Epidermal melanocyte (primary cell): ENCODE results near the gene TSPAN2.
A peak's percentile ranks its signal among the peaks of the same experiment; 100 is the strongest.

Experiments
- DNase-seq: peaks from one replicate; pipeline ENCODE4 v3.0.0; 2011; ENCODE audit warnings: low spot score; ENCODE audit not compliant: insufficient read length

Gene TSPAN2

DNA sequence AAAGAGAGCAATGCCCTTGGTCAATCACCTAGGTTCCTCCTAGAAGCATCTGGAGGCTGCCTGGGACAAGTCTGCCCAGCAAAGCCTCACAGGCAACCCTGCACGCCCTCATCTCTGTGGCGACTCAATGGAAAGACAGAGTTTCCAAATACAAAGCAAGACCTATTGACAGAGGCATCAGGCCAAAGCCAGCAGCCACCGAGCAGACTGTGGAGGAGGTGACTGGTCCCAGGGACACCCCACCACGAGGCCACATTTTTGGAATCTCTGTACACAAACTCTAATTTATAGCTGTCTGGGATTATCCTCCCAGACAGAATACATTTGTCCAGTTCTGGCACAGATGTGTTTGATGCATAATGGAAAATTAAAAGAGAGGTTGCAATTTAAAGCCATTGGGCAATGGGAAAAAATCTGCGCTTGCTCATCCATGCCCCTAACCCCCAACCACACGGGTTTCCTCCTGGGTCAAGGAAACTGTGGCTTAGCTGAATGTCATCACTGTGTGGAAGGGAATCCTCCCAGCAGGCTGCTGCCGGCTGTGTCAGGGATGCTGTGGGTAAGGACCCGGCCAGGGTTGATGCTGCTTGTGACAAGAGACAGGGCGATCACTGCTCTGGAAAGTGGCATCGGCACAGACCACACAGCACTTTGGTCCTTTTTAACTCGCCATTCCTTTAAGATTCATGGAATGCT, 14.3 kb downstream of the TSPAN2 start:
- DNase-seq: no peak

DNA sequence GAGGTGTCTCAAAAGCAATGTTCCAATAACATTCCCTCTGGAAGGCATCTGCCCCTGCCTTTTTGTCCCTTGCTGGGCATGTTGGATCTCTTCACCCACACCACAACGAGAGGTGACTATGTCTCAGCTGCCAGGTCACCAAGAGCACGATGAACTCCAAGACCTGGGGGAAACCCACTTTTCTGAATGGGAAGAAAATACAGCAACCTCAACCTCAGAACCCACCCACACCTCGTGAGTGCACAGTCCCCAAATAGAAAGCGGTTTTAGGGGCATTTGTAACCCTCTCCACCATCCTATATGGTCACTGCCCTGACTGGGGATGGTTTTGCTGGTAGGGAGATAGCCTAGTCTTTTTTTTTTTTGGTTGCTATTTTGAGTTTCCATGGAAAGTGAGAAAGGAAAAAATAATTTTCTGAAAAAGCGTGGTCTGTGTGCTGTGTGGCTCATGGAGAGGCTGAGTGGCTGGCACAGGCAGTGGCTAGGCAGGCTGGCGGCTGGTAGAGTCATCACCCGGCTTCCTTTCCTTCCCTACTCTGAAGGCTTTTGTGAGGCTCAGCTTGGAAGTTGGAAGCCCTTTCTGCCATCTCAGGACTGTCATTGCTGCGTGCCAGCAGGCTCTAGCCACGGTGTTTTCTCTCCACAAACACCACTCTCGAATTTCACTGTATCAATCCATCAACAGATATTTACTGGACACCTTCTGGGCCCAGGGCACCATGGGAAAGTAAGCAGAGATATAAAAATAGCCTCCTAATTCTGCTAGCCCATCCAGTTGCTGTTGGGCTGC, 15.8 kb downstream of the TSPAN2 start:
- no peak for DNase-seq

DNA sequence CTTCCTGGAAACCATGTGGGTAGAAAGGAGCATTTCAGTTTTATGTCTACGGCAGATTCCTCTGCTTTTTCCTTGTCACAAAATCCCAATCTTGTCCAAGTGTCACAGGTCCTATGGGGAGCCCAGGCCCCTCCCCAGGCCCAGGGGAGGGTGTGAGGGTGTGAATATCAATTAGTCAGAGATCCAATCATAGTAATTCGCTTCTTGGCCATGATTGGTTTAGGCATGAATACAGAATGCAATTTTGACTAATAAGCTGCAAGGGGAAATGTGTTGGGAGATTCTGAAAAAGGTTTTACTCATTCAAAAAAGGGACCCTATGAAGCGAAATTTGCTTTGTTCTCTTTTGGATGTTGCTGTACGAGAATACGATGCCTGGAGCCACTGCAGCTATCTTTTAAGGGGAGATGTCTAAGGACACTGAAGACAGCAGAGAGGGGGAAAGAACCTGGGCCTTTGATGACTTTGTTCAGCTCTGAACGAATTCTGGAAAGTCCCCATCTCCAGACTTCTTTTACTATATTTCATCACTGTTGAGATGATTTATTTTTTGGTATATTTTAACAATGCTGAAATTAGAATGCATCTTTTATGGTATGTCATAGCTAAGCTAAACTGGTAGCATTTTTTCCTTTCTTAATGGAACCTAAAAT, 18.2 kb downstream of the TSPAN2 start:
- no peak for DNase-seq

DNA sequence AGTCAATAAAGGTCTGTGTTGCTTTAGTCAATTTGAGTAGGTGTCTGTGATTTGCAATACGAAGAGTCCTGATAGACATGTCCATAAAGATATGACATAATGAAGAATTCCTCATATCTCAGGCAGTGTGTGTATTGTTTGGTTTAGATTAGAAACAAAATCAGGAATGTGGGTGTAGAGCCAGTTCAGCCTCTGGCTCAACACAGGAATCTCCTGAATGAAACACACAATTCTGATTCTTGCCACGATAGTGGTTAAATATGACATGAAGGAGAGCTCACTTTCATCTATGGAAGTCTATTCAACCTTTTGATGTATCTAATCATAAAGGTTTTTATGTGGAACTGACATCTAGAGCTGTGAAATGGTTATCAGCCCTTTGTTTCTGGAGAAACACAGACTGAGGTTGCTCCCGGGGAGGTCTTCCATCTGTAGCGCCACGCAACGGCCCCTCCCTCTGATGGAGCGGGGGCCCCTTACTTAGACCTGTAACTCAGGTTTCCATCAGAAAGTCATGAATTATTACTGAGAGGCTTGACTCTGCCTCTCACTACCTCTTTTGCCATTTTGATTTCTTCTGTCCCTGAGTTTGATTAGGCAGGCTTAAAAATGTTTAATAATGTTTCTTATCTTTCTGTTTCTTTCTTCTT, 19.5 kb downstream of the TSPAN2 start:
- DNase-seq: no peak

DNA sequence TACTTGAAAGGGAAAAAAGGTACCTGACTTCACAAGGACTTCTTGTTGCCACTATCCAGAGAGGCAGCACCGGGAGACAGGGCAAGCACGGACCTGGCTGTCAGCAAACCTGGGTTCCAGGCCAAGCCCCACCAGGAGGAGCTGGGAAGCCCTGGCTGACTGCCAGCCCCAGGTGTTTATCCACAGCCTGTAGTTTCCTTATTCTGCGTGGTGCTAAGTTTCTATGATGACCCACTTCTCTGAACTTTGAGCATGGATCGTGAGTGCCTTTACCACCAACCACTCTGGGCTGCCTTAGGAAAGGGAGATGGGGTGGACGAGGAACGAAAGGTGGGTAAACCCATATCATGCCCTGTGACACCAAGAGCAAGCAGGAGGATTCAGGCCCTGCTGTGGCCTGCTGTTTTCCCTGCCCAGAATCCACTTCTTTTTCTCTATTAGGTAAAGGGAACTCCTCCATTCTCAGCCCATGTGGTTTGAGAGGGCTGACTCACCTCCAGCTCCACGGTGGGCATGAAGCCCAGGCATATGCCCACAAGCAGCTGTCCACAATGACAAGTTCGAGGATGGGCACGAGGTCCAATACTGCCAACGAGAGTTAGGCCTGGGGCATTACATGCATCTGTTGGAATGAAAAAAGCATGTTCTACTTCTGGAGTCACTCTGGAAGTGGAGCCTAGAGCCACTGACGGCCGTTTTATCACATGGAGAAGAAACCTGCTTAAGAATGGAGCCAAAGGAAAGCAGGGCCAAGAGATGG, 20.3 kb downstream of the TSPAN2 start:
- no peak for DNase-seq

DNA sequence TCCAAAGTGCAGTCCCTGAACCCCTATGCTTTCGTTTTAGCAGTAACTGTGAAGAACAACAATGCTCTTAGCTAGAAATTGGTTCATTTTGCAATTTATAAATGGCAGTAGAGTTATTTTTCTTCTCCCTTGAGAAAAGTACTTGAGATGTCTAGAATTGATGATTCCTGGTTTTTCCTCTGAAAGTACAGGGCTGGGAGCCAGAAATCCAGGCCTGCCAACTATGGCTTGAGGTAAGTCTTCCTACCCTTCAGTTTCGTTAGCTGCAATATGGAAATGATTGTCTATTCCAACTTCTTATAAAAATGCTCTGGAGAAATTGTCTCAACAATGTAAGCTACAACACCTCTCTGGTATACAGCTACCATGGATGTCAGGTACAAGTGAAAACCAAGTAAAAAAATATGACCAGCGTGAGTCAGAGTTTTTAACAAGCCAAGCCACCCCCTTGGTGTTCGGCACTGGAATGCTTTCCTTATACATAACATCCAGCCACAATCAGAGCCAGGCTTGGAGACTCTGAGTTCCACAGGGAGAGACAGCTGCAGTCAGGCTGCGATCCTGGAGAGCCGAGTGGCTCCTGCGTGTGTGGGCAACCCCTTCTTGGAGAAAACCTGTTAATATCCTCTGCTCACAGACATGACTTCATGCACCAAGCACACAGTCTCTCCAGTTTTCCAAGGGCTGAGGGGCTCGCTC, 22.0 kb downstream of the TSPAN2 start:
- DNase-seq: no peak

DNA sequence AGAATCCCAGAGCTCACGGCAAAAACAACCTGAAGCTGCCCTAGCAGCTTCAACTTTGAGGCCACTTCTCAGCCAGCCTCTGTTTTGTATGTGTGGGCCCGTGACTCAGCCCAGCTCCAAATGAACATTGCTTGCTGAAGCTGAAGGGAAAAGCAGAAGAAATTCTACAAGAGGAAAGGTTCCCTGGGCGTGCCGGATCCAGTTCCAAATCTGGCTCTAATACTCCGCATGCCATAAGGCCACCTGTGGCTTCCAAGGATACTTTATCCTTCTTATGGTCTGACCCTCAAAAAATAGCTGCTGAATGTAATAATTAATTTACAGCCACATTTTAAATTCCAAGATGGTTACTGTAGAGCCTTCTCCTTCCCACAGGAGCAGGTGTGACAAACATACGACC, 24.3 kb downstream of the TSPAN2 start:
- DNase-seq: no peak

DNA sequence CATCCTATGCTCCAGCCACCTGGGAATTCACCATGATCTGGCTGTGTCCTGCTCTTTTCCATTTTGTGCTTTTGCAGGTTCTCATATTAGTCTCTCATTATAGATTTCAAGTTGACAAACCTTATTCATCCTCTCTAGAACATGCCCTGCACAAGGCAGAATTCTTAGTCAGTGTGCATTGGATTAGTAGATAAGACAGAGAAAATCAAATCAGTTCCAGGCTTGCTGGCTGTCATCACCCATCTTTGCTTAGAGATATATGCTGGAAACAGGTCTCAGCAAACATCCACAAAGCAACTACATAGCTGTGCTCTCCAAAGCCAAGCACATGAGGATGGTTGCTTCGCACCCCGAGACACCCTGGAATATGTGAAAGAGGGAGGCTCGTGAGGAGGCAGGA, 24.8 kb downstream of the TSPAN2 start:
- no peak for DNase-seq

DNA sequence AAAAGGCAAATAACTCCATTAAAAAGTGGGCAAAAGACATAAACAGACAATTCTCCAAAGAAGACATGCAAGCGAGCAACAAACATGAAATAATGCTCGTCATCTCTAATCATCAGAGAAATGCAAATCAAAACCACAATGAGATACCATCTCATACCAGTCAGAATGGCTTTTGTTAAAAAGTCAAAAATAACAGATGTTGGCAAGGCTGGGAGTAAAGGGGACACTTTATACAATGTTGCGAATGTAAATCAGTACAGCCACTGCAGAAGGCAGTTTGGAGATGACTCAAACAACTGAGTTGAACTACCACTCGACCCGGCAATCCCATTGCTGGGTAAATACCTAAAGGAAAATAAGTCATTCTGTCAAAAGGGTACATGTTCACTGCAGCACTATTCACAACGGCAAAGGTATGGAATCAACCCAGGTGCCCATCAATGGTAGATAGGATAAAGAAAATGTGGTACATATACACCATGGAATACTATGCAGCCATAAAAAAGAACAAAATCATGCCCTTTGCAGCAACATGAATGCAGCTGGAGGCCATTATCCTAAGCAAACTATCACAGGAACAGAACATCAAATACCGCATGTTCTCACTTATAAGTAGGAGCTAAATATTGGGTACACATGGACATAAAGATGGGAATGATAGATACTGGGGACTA, 25.9 kb downstream of the TSPAN2 start:
- no peak for DNase-seq

DNA sequence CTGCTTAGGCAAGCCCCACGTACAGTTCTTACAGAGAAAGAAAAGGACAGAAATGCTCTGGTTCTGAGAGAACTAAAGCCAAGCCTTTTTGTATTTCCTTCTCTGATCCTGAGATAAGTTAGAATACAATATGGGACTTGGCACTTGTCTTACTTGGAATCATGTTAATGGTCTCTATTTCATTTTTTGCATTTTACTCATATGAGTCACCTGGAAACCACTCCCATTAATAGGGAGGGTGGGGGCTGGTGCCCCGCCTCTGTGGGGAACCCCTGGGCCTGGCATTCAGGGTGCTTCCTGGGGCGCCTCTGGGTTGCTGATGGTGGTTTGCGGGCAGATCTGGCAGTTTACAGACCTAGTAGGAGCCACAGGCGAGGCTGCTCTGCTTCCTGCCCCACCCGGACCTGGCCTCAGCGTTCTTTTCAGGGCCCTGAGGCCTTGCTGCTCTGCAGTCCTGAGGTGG, 26.7 kb downstream of the TSPAN2 start:
- DNase-seq: no peak

DNA sequence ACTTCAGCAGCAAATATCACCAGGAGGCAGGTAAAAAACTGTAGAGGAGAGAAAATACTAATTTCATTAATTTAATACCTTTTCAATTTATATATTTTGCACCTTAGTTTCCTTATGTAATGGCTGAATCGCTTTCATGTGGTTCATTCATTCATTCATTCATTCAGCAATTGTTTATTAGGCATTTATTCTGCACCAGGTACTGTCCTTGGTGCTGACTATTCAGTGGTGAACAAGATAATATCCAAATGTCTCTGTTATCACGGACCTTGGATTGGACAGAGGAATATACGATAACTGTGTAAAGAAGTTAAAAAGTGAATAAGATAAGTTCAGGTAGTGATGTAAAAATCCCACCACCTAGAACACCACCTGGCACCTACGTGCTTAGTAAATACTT, 28.8 kb downstream of the TSPAN2 start:
- no peak for DNase-seq

DNA sequence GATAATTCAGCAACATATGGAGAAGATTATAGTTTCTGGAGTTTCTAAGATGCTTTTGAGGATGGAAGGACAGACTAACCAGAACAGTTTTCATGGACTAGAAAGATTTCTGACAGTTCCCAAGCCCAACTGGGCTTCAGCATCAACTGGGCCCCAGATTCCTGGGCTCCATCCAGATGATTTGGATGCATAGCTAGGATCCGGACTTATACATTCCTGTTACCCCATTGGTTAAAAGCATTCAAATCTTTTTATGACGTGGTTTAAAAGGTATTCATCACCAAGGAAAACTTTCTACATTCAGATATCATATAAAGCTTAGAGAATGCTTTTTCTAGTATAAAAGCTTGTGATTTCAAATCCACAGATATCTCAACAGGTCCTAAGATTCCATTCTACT, 30.0 kb downstream of the TSPAN2 start:
- DNase-seq: no peak

DNA sequence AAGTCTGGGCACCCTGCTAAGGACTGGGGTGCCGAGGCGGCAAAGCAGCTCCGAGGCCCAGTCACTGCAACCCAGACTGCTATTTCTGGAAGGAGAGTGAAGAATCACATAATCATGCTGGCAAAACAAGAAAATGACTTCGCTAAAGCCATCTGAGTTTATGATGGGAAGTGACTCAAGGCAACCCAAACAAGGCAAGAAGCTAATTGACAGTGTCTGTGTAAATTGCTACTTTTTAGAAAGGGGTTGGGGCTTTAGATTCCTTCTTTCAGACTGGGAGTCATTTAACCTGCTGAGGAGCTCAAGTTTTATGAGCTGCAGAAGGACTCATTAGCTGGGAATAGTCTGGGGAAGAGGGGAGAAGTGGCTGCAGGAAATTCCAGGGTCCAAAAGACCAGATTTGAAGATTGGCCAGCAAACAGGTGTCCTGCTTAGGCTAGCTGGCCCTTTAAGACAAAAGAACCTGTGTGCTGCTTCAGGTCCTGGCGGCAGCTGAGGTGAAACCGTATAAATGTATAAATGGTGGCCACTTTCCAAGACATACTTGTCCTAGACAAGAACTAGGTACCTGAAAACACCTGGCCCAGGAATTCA, 31.5 kb downstream of the TSPAN2 start:
- no peak for DNase-seq

DNA sequence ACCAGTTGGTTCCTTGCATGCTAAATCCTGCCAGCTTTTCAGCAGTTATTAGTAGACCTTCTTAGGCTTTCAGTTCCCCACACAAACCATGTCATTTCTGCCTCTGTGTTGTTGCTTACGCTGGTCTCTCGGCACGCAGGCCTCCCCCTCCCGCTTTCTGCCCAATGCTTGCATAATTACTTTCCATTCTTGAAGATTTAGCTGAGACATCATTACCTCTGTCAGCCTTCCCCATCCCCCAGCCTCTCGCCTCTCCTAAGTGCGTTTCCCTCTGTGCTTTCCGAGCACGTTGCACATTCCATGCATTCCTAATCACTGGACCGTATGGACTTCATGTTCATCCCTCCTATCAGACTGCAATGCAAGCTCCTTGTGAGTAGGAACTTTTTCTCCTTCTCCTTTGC, 32.9 kb downstream of the TSPAN2 start:
- no peak for DNase-seq

DNA sequence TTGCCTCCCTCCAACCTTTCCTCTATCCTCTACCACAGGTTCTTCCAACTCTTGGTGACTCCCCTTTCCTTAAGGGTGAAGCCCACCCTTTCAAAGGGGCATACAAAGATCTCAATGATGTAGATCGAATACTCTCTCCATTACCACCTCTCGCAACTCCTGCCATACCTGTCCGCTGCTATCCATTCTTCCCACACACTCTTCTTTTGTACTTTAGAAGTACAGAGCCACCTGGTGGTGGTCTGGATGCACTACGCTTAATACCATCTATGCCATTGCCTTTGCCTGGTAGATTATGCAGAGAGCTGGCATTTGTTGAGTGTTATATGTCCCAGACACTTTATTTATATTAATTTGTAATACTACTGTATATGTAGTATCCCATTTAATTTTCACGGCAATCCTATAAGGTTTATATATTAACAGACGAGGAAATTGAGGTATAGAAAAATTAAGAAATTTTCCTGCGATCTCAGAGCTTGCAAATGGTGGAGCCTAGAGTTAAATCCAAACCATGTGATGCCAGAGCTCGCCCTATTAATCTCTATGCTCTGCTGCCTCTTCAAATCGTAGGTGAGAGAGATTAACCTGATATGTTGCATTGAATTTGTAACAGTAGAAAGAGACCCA, 36.7 kb downstream of the TSPAN2 start:
- DNase-seq: peak; percentile 37

DNA sequence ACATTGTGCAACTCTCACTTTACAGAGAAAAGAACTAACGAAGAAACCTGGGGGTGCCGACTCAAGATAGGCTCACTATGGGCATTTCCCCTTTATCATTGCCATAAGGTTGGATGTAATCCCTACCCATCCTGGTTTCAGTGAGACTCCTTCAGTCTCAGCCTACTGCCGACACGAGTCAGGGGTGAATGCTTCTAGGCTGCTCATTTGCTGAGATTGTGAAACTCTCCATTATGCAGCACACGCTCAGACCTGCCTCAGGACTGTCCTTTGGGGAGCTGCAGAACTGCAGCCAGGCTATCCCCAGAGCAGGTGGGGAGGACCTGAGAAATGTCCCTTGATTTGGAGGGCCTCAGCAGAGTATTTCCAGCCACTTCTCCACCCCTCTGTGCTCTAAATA, 37.5 kb downstream of the TSPAN2 start:
- DNase-seq: no peak

DNA sequence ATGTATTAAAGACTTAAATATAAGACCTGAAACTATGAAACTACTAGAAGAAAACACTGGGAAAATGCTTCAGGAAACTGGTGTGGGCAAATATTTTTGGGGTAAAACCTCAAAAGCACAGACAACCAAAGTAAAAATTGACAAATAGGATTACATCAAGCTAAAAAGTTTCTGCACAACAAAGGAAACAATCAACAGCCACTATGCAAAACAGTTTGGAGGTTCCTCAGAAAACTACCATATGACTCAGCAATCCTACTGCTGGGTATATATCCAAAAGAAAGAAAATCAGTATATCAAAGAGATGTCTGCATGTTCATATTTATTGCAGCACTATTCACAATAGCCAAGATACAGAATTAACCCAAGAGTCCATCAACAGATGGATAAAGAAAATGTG, 42.6 kb downstream of the TSPAN2 start:
- DNase-seq: no peak

DNA sequence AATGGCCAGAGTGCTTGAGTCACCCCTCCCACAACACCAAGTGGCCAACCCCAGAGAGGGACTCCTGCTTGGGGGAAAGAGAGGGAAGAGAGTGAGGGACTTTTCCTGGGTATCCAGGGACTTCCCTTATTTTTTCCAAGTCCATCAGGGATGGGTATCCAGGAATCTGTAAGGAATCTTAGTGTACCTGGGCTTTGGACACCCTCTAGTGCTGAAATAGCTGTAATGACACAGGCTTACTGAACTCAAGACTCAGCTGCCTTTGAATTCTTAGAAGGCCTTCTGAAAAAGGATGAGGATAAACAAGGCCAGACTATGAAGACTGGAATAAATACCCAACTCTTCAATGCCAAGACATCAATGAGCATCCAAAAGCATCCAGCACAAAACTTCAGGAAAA, 47.6 kb downstream of the TSPAN2 start:
- DNase-seq: no peak

DNA sequence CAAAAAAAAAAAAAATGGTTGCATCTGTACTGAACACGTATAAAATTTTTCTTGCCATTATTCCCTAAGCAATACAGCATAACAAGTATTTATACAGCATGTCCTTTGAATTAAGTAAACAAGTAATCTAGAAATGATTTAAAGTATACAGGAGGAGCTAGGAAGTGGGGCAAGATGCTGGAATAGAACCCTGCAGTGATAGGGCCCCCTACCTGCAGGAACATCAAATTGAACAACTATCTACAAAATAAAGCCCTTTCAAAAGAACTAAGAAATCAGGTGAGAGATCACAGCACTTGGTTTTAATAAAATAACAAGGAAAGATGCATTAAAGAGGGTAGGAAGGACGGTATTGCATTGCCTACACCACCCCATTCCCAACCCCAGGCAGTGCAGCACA, 48.8 kb downstream of the TSPAN2 start:
- DNase-seq: no peak
